SK-N-MC (cell line): ENCODE data around the gene RALGPS1.

ENCODE experiments used
- DNase-seq: peaks from one replicate; pipeline ENCODE4 v3.0.0-alpha.2; 2011; ENCODE audit warnings: low read depth, low spot score
- H3K27ac ChIP-seq: fragments of 200-600 bp; sonication (generic); 2 replicates; pipeline ENCODE4 v1.5.1; 2016; ENCODE audit warnings: mixed run types
- H3K36me3 ChIP-seq: fragments of 200-600 bp; sonication (generic); 2 replicates; pipeline ENCODE4 v1.6.1; 2017; ENCODE audit warnings: antibody characterized with exemption, low read length, mixed read lengths; ENCODE audit not compliant: insufficient read depth
- H3K4me3 ChIP-seq: fragments of 200-600 bp; sonication (generic); 2 replicates; pipeline ENCODE4 v1.5.1; 2016
- H3K9ac ChIP-seq: fragments of 200-600 bp; sonication (generic); 2 replicates; pipeline ENCODE4 v1.8.0; 2017; ENCODE audit warnings: mixed run types, mixed read lengths; ENCODE audit not compliant: insufficient read length
- H3K9me3 ChIP-seq: fragments of 200-600 bp; sonication (generic); 2 replicates; pipeline ENCODE4 v1.6.1; 2017; ENCODE audit warnings: low read depth, mild to moderate bottlenecking, antibody characterized with exemption, low read length, moderate library complexity, mixed read lengths
- EZH2 ChIP-seq: fragments of 200-600 bp; sonication (generic); IDR thresholded peaks from one replicate; pipeline ENCODE4 v1.6.1; 2017; ENCODE audit warnings: antibody characterized with exemption
- FOXP2 ChIP-seq: optimal IDR thresholded peaks from 2 replicates; pipeline ENCODE3; 2011; ENCODE audit warnings: mild to moderate bottlenecking, moderate library complexity; ENCODE audit not compliant: insufficient read depth; ENCODE audit errors: extremely low read length, control extremely low read depth
- POLR2AphosphoS5 ChIP-seq: IDR thresholded peaks from 2 replicates; pipeline ENCODE4 v1.6.1; 2012; ENCODE audit warnings: mild to moderate bottlenecking, low read depth, low read length, borderline replicate concordance

The RALGPS1 gene

DNA sequence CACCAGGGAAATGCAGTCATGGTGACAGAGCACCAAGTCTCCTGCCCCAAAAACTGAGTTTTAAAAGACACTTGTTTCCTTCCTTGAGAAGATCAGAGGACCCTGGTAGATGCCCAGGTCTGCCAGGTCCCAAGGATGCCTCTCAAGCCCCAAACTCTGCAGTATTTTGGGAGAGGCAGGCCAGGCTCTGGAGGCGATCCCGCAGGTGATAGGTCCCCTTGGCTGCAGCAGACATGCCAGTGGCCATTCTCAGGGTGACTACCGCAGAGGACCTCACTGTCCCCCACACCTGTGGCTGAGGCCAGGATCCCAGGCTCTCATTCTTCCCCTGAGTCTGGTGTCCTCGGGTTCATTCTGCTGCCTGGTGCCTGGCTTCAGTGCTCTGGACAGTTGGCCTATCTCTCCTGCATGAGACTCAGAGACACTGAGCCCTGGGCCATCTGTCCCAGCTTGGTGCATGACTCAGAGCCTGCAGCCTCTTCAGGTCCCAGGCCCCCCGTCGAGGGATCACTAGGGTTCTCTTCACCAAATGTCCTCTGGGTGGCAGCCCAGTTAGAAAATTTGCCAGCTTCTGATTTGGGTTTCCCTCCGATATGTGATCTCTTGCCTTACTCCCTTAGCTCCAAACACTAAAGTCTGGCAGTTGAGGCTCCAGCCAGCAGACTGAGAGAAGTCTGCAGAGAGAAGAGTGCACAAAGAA, 290.3 kb downstream of the RALGPS1 start:
- no peak for DNase-seq
- Histone ChIP-seq H3K9me3 (no peaks in the 10 kb centered on the region), H3K9ac (no peak overlapping the region), H3K36me3 (no peaks in the 10 kb centered on the region), H3K27ac (no peak overlapping the region), H3K4me3 (no peak overlapping the region)
- TF ChIP-seq POLR2AphosphoS5 (no peak), FOXP2 (no peak), EZH2 (no peak)

- TF ChIP-seq POLR2AphosphoS5 (no peak), EZH2 (no peak), FOXP2 (no peak)
- no peaks in the 10 kb centered on the region for H3K9me3 ChIP-seq
- H3K36me3 ChIP-seq = no peaks in the 10 kb centered on the region
- H3K4me3 ChIP-seq = no peak overlapping the region
- no peak overlapping the region for H3K9ac ChIP-seq
- H3K27ac ChIP-seq = no peak overlapping the region
- no peak for DNase-seq
Observed at GRCh38 chr9:127205952-127206351, 291.4 kb downstream of the RALGPS1 start.

DNA sequence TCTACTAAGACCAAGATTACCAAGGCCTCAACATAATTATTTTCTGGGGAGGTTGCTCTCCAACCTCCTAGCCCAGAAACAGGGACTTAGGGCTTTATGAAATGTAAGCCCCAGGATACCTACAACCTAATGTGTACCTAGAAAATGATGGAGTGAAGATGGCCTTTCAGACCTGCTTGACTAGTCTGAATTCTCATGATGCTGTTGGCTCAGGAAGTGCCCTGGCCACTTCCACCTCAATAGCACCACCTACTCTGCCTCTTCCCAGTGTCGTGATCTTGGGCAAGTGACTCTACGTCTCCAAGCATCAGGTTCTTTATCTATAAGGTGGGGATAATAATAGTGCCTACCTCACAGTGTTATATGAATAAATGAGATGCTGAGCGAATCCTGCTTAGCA, 292.1 kb downstream of the RALGPS1 start:
- no peak for DNase-seq
- H3K9me3 ChIP-seq = no peaks in the 10 kb centered on the region
- H3K4me3 ChIP-seq = no peak overlapping the region
- H3K9ac ChIP-seq = no peak overlapping the region
- no peaks in the 10 kb centered on the region for H3K36me3 ChIP-seq
- TF ChIP-seq POLR2AphosphoS5 = no peak
- no peak for TF ChIP-seq FOXP2
- no peak for TF ChIP-seq EZH2
- no peak overlapping the region for H3K27ac ChIP-seq

GRCh38 chr9:127207734-127208410, 293.3 kb downstream of the RALGPS1 start:
- Histone ChIP-seq H3K9ac (no peak overlapping the region), H3K36me3 (no peaks in the 10 kb centered on the region), H3K27ac (no peak overlapping the region), H3K4me3 (no peak overlapping the region), H3K9me3 (no peaks in the 10 kb centered on the region)
- DNase-seq = no peak
- TF ChIP-seq EZH2 = no peak
- no peak for TF ChIP-seq FOXP2
- TF ChIP-seq POLR2AphosphoS5 = no peak

DNA sequence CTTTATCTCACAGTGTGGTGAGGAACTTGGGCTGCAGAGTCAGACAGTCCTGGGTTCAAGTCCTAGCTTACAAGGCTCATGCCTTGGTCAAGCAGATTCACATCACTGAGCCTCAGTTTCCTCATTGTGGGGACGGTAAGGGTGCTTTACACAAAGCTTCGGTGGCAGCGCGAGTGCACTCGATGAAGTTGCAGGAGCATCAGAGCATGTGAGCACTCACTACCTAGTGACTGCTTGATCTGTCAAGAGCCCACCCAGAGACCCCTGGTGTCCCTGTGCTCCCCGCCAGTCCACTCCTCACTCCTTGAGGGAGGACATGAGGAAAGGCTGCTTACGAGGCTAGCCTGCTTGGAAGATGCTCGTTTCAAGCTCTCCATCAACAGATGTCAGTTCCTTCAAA, 293.8 kb downstream of the RALGPS1 start:
- TF ChIP-seq POLR2AphosphoS5 = no peak
- no peak for TF ChIP-seq EZH2
- TF ChIP-seq FOXP2 = no peak
- Histone ChIP-seq H3K36me3 (no peaks in the 10 kb centered on the region), H3K9me3 (no peaks in the 10 kb centered on the region), H3K9ac (no peak overlapping the region), H3K27ac (no peak overlapping the region), H3K4me3 (no peak overlapping the region)
- DNase-seq = no peak

DNA sequence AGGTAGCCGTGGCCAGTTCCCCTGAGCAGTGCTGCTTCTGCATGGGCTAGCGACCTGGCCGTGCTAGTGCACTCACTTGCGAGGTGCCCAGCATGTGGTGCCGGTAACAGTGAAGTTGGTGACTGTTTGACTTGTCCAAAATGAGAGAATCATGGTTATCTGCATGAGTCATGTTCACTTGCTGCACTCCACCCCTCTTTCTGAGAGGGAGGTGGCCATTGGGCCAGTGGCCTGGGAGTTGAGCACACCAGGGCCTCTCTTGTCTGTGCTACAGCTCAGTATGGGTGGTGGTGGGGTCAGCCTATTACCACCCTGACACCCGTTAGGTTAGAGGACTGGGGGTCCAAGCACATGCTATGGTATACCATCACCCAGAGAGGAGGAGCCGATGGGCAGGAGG, 294.6 kb downstream of the RALGPS1 start:
- H3K36me3 ChIP-seq = no peaks in the 10 kb centered on the region
- no peak overlapping the region for H3K9ac ChIP-seq
- H3K27ac ChIP-seq = no peak overlapping the region
- no peaks in the 10 kb centered on the region for H3K9me3 ChIP-seq
- H3K4me3 ChIP-seq = no peak overlapping the region
- TF ChIP-seq EZH2 = no peak
- no peak for TF ChIP-seq FOXP2
- no peak for TF ChIP-seq POLR2AphosphoS5
- DNase-seq = no peak

GRCh38 chr9:127209948-127210640, 295.5 kb downstream of the RALGPS1 start:
- Histone ChIP-seq H3K9me3 (no peaks in the 10 kb centered on the region), H3K27ac (no peak overlapping the region), H3K36me3 (no peaks in the 10 kb centered on the region), H3K9ac (no peak overlapping the region), H3K4me3 (no peak overlapping the region)
- no peak for DNase-seq
- no peak for TF ChIP-seq POLR2AphosphoS5
- no peak for TF ChIP-seq FOXP2
- no peak for TF ChIP-seq EZH2

GRCh38 chr9:127210851-127211730, 296.5 kb downstream of the RALGPS1 start:
- Histone ChIP-seq H3K36me3 (no peaks in the 10 kb centered on the region), H3K9ac (no peak overlapping the region), H3K4me3 (no peak overlapping the region), H3K27ac (no peak overlapping the region), H3K9me3 (no peaks in the 10 kb centered on the region)
- no peak for TF ChIP-seq POLR2AphosphoS5
- no peak for TF ChIP-seq EZH2
- no peak for TF ChIP-seq FOXP2
- no peak for DNase-seq

GRCh38 chr9:127211983-127212382, 297.4 kb downstream of the RALGPS1 start:
- Histone ChIP-seq H3K27ac (no peak overlapping the region), H3K9ac (no peak overlapping the region)
- TF ChIP-seq POLR2AphosphoS5 (no peak), EZH2 (no peak), FOXP2 (no peak)

More at GRCh38 chr9:127211983-127212382, 297.4 kb downstream of the RALGPS1 start:
- no peaks in the 10 kb centered on the region for H3K9me3 ChIP-seq
- no peaks in the 10 kb centered on the region for H3K36me3 ChIP-seq
- no peak for DNase-seq
- no peak overlapping the region for H3K4me3 ChIP-seq
